ENCODE measurements around the gene SALL2. TPM values are rescaled to one million over a fixed set of nuclear protein-coding genes. Genes with fewer than 3 reads are reported as not detected.

Gene SALL2
- total RNA-seq, 1 donor from 2014 or later, result 12.8 TPM

DNA sequence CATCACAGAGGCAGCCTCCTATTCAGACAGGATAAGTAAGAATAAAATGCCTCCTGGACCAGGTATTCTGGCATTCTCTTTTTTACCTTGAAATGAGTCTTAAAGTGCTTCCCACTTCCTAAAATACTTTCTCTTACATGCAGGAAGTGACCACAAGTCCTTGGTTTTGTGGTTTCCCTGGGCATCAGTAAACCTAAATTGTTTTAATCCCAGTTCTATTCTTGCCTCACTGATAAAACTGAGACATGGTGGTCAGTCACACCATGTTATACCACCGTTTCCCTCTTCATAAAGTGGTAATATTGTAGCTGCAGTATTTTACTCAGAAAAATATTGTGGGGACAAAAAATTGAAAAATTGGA, 1.2 kb upstream of the SALL2 start:
- no peak for DNase-seq (ENCODE audit: low spot score)

- DNase-seq (ENCODE audit: low spot score), result no peak
These were observed 649 bp upstream of the SALL2 start for GRCh38 chr14:21526672-21527317.

GRCh38 chr14:21525571-21525961, 580 bp downstream of the SALL2 start:
- no peak for DNase-seq (ENCODE audit: low spot score)

GRCh38 chr14:21524575-21525490, 1.3 kb downstream of the SALL2 start:
- no peak for DNase-seq (ENCODE audit: low spot score)

- no peak for DNase-seq (ENCODE audit: low spot score)
These were observed 2.9 kb downstream of the SALL2 start for GRCh38 chr14:21523203-21523602.

GRCh38 chr14:21521501-21521900, 4.6 kb downstream of the SALL2 start:
- no peak for DNase-seq (ENCODE audit: low spot score)

GRCh38 chr14:21520767-21521166, 5.4 kb downstream of the SALL2 start:
- no peak for DNase-seq (ENCODE audit: low spot score)

DNA sequence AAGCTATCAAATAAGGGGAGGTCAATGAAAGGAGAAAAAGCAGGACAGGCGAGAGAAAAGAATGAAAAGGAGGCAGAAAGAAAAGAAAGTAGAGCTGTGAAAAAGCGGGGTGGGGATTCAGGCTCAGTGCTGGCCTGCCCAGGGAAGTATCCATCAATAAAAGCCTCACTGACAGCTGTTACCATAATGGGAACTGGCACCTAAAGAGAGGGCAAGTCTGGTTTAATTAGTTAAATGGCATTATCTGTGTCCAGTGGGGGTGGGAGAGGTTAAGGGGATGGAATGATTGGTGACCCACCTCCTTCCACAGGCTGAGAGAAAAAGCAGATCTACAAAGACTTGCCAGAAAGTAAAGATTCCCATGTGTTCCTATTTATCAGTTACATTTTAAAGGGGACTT, 7.4 kb downstream of the SALL2 start:
- DNase-seq (ENCODE audit: low spot score), result no peak

- no peak for DNase-seq (ENCODE audit: low spot score)
These were observed 11.8 kb downstream of the SALL2 start for GRCh38 chr14:21514341-21514740.

- peak; percentile 97 for DNase-seq (ENCODE audit: low spot score)
These were observed 15.2 kb downstream of the SALL2 start, which contains the start of gene METTL3 for GRCh38 chr14:21510735-21511657. TSS of gene METTL3 (minus strand) at chr14:21511340. CDS start at chr14:21511223, 117 bp downstream.

GRCh38 chr14:21509432-21510143, 16.6 kb downstream of the SALL2 start:
- DNase-seq (ENCODE audit: low spot score), result no peak

DNA sequence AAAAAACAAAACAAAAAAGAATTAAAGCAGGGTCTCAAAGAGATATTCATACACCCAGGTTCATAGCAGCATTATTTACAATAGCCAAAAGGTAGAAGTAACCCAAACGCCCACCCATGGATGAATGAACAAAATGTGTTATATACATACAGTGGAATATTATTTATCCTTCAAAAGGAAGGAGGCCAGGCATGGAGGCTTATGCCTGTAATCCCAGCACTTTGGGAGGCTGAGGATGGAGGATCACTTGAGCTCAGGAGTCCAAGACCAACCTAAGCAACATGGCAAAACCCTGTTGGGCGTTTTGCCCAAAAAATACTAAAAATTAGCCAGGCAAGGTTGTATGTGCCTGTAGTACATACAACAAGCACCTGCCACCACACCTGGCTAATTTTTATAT, 19.6 kb downstream of the SALL2 start:
- no peak for DNase-seq (ENCODE audit: low spot score)

DNA sequence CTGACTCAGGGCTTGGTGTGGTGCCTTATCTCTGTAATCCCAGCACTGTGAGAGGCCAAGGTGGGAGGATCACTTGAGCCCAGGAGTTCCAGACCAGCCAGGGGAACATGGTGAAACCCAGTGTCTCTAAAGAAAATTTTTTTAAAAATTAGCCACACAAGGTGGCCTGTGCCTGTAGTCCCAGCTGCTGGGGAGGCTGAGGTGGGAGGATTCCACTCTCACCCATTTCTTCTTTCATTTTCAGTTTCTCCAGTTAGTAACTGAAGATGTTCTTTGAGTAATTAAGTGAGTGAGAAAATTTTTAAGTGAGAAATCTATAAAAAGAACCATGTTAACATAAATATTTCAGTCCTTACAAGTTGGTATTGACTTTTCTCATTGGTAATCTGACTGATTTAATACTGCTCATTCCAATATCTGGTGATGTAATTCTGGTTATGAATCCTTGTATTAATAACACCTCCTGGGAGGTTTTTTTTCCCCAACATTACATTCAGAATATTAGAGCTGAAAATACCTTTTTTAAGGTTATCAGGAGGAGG, 21.1 kb downstream of the SALL2 start:
- no peak for DNase-seq (ENCODE audit: low spot score)

GRCh38 chr14:21503376-21503775, 22.8 kb downstream of the SALL2 start:
- DNase-seq (ENCODE audit: low spot score), result no peak

DNA sequence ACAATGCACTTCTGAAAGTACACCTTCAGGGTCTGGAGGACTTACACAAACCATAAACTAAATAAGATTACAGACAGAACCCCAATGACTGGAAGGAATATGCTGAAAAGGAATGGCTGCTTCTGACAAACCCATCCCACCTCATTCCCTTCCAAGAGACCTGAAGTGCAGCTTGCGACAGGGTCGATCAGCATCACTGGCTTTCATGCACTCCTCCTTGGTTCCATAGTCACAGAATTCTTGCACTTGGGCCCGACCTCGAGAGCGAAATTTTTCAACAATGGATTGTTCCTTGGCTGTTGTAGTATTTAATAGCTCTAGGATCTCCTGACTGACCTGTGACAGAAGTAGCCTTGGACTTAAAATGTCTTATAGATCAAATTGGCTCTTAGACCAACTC, 24.6 kb downstream of the SALL2 start:
- DNase-seq (ENCODE audit: low spot score), result no peak

GRCh38 chr14:21498540-21499526, 27.3 kb downstream of the SALL2 start:
- no peak for DNase-seq (ENCODE audit: low spot score)

GRCh38 chr14:21496453-21496852, 29.7 kb downstream of the SALL2 start:
- no peak for DNase-seq (ENCODE audit: low spot score)

- DNase-seq (ENCODE audit: low spot score), result no peak
These were observed 31.0 kb downstream of the SALL2 start for GRCh38 chr14:21494902-21495762.

DNA sequence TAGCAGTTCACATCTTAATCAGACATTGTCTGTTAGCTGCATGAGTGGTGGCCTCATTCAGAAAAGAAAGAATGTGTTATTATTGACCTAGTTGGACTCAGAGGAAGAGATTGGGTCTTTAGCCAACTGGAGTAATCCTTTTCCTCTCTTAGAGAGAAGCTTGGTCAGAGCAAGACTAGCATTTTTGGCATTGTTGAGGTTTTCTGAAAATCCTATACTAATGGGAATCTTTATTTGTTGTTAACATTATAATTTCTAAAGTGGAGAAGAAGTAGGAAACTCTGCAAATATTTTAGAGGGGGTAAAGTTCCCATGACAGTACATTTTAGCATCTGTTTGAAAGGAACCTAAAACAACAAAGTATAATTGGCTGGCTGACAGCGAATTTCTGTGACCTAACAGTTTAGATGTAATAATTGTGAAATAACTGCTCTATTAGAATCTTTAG, 39.5 kb downstream of the SALL2 start:
- no peak for DNase-seq (ENCODE audit: low spot score)

All from ureter (tissue), 1 donor.